RPMI7951 (cell line): Measurements from ENCODE around the gene SOD3. TPM values are rescaled to one million over a fixed set of nuclear protein-coding genes. Genes with fewer than 3 reads are reported as not detected.

Experiments
- DNase-seq: peaks from one replicate; pipeline ENCODE4 v3.0.0-alpha.2; 2012; ENCODE audit warnings: low read depth
- total RNA-seq: library from RNA; depleted of rRNA; stranded (reverse); fragments of >200 nt; shearing (Covaris generic); gene quantifications from 2 replicates; pipeline ENCODE4 v1.2.3, GENCODE V29; 2014

SOD3 gene
- total RNA-seq, 1 experiment from 2014 or later: 1.2 TPM

DNA sequence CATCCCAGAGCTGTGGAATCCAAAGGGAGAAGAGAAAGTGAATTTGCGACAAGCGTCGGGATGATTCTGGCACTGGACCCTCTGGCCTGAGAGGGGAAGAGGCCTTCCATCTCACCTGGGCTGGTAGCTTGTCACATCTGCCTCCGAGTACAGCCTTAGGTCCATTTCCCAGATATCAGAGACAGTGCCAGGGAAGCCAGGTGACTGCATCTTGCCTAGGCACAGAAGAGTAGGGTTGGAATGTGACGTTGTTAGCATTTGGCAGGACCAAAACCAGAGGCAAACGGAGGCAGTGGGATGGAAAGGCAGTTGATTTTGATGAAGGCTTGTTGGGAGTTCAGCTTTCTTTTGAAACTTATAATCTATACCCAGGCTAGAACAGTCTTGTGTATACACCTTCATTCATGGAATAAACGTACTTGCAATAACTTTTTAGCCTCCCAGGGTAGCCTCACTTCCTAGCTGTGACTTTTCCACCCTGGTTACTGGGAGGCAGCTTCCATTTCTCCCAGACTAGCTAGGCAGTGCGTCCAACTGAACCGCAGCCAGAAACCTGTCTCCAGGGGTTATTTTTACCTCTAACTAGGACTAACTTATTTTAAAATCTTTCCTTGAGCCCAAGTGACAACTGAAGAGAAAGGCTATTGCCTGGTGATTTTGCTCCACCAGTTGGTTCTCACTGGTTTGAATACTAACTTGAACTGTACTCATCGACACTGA is 5.9 kb downstream of the SOD3 start:
- no peak for DNase-seq

DNA sequence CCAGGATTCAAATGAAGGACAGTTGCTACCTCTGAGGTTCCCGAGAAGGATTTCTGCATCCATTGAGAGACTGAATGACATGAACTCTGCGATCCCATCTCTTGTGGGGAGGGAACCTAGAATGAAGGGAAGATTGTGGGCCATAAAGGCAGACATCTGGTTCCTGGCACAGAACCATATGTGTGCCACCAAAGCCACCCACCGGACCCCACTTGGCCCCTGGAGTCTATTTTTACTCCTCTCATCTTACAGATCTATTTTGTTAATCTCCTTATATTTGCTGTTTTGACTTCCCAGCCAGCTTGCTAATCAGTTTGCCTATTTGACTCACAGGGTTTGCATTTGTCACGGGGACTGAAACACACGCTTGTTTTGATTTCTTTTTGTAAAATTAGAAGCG is 7.3 kb downstream of the SOD3 start:
- DNase-seq: peak; percentile 62

GRCh38 chr4:24805067-24805466 is 9.7 kb downstream of the SOD3 start:
- no peak for DNase-seq

DNA sequence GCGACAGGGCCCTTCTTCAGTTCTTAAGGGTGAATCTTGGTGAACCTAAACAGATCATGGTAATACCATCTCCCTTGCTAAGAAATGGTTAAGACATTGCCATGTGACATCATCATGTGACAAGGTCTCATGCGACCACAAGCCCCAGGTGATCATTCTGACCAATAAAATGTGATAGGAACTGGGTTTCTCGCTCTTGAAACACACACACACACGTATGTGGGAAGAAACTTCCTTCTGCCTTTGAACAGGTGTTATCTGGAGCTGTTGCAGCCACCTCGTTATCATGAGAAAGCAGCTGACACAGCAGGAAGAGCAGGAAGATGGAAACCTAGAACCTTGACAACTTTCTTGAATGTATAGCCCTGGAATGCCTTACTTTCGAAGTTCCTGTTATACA is 10.2 kb downstream of the SOD3 start:
- DNase-seq: no peak

GRCh38 chr4:24806206-24806990 is 11.0 kb downstream of the SOD3 start:
- DNase-seq: no peak

- no peak for DNase-seq
Observed at GRCh38 chr4:24807611-24808010, 12.2 kb downstream of the SOD3 start.

- no peak for DNase-seq
Observed at GRCh38 chr4:24808261-24808660, 12.9 kb downstream of the SOD3 start.

DNA sequence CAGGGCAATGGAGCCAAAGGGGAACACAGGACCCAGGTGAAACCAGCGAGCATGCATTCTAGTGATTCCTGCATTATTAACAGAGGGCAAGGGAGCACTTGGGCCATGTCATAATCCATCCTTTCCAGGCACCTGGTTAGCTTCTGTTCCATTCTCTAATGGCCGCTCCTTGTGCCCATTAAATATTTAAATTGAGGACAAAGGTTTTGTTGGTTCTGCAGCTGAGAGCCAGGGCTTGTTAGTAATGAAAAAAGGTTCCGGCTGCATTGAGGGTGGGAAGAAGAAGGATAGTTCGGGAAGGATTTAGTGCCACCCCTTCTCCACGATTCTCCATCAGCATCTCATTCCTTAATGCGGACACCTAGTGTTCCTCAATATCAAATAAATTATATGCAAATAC is 13.6 kb downstream of the SOD3 start:
- DNase-seq: no peak

- no peak for DNase-seq
Observed at GRCh38 chr4:24809376-24809775, 14.0 kb downstream of the SOD3 start.

GRCh38 chr4:24809815-24810405 is 14.5 kb downstream of the SOD3 start:
- DNase-seq: no peak

DNA sequence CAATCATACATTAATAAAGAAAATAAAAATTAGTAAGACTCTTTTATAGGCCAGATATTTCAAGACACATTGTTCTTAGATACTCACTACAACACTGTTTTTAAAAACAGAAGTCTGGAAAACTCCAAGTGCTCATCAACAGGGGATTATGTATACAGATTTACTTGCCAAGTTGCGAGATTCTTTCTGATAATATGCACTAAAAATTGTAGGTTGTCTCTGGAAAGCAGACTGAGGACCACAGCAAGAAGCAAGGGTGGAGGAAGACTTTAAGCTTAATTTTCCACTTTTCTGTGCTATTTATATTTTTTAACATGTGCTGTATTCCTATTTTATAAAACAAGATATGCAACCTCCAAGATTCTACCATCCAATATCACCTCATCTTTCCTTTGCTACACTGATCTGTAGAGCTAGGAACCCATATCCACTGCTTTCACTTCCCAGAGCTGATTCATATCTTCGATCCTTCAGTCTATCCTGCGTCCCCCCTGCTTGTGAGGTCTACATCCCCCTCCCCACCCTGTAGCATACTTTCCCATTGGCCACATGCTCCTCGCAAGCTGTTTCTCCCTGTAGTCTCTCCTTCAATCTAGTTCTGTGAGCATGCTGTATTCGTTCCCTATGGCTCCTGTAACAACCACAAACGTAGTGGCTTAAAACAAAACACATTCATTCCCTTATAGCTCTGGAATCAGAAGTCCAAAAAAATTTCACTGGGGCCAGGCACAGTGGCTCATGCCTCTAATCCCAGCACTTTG is 15.7 kb downstream of the SOD3 start:
- no peak for DNase-seq

- DNase-seq: no peak
Observed at GRCh38 chr4:24813732-24814131, 18.4 kb downstream of the SOD3 start.

DNA sequence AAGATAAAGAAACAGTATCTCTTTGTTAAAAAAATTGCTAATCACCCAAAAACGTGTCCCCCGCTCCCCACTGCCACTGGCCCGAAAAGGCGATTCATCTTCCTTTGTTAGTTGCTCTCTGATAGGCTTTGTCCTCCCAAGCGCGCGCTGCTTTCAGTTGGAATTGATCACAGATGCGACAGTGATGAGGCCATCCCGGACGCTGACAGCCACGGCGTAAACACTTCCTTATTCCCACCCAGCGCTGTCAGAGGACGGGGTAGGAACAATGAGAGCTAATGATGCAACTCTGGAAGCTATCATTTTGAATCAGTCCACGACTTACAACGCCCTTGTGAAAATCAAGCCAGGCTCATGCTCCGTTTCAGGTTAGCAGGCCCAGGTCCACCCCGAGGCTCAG is 21.4 kb downstream of the SOD3 start:
- DNase-seq: no peak

DNA sequence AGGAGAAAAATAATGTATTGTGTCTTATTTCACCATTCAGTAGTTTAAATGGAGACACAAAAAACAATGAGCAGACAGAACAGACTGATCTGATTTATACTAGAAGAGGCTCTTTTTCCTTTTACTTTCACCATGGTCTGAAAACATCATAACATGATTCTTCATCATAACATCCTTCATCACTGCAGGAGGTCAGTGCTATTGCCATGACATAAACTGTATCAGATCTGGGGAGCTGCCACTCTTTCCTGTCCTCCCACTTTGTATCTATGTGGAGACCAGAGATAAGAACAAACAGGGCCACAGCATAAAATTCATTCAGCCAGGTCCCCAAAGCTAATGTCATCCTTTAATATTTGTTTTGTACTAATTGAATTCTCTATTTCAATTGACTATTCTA is 25.2 kb downstream of the SOD3 start:
- no peak for DNase-seq

- no peak for DNase-seq
Observed at GRCh38 chr4:24824720-24825119, 29.3 kb downstream of the SOD3 start.

- no peak for DNase-seq
Observed at GRCh38 chr4:24831637-24832036, 36.3 kb downstream of the SOD3 start.

DNA sequence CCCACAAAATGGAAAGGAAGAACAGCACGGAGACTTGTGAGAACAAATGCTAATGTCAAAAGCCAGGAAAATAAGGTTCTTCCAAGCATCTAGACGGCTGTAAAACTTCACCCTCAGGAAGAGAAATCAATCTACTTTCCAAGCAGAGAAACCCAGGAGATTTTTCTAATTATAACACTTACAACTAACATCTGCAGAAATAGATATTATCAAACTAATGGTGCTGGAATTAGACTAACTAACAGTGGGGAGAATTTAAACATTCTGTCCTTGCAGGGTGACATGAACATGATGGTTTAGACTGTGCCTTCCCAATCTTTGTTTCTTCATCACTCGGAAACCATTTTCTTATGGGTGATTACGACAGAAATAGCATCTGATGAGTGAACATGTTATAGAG is 40.3 kb downstream of the SOD3 start:
- no peak for DNase-seq

GRCh38 chr4:24836661-24837242 is 41.4 kb downstream of the SOD3 start:
- DNase-seq: no peak

- DNase-seq: no peak
Observed at GRCh38 chr4:24837336-24837735, 42.0 kb downstream of the SOD3 start.

DNA sequence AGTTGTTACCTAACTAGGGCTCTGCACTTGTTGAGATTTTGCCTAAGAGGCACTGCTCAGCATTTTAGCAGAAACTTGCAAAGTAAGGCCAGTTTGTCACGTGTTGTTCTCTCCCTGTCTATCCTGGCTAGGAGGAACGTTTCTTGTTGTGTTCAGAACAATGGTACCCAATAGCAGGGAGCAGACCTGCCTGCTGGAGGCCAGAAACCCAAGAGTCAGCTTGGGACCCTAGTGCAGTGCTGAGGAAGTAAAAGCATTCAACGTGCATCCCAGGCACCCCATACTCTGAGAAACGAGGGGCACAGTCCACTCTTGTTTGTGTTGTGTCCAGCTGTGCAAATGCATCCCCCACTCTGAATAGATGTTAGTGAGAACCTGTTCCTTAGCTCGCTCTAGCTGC is 42.4 kb downstream of the SOD3 start:
- no peak for DNase-seq

DNA sequence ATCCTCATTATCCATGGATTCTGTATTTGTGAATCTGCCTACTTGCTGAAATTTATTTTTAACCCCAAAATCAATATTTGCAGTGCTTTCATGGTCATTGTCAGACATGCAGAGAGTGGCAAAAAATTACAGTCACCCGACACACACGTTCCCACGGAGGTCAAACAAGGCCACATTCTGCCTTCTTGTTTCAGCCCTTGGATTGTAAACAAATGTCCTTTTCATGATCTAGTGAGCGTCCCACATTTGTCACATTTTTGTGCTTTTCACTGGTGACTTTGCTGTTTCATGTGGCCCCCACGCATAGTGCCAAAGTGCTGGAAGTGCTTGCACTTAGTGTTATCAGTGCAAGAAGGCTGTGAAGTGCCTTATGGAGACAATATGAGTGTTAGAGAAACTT is 45.0 kb downstream of the SOD3 start:
- no peak for DNase-seq
